Stimulated activated CD8-positive, alpha-beta memory T cell treated with anti-CD3 and anti-CD28 coated beads, Interleukin-15, amount 100 ng/mL, for 4 hours (primary cell): ENCODE measurements around the gene MPP3.

ENCODE experiments used
- DNase-seq, 2 donors: peaks; one replicate each; pipeline ENCODE4 v3.0.0-alpha.2; 2020; ENCODE audit warnings: low read depth in 2 of 2

Gene MPP3

GRCh38 chr17:43832168-43832975 lies 574 bp downstream of the MPP3 start:
- no peak for DNase-seq

- no peak for DNase-seq
These were observed 1.3 kb downstream of the MPP3 start for GRCh38 chr17:43831633-43832032.

GRCh38 chr17:43830510-43831140 lies 2.3 kb downstream of the MPP3 start:
- no peak for DNase-seq

DNA sequence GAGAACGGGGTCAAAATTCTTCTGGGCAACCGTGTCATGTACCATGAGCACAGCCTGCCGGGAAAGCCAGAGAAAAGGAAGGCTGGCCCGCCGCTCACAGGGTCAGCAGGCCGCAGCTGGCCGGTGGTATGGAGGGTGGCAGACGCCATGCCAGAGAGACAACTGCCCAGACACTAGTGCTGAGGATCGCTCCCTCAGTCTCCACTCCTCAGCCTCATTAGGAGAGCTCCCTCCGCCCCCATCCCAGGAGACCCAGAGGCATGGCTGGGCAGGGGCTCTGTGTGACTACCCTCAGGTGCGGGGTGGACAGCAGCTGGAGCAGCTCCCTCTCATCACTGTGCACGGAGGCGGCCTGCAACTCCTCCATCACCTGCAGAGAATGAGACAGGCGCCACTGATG lies 3.2 kb downstream of the MPP3 start:
- no peak for DNase-seq

- DNase-seq = no peak
These were observed 5.3 kb downstream of the MPP3 start for GRCh38 chr17:43827596-43827995.

DNA sequence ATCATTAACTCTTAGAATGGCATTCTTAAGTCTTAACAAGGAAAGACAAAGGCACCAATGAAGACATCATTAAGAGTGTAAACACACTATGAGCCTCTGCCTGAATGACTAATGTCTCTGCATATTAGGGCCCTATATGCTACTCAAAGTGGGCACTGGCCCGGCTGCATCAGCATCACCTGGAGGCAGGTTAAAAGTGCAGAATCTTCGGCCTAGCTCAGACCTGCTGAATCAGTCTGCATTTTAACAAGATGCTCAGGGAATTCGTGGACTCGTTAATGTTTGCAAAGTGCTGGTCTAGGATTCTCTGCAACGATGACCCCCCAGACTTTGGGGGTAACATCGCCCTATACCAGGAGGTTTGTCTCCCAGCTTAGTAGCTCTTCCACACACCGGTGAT lies 6.7 kb downstream of the MPP3 start:
- DNase-seq = no peak

DNA sequence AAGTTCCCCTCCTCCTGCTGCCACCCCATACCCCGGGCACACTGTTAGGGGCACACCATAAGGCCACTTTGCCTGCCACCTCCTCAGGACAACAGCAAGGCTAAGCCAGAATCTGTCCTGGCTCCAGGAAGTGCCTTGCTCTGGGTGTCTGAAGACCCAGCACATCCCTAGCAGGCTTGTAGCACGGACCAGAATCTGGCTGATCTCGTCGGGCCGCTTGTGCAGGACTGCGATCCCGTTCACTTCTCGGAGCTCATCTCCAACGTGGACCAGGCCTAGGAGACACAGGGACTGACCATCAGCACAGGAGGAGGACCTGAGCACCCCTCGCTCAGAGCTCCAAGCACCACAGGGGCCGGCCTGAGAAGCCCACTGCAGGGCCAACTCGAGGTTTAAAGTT lies 7.4 kb downstream of the MPP3 start:
- no peak for DNase-seq

GRCh38 chr17:43823350-43824084 lies 9.4 kb downstream of the MPP3 start:
- DNase-seq = no peak

- no peak for DNase-seq
These were observed 10.3 kb downstream of the MPP3 start for GRCh38 chr17:43822570-43823190.

DNA sequence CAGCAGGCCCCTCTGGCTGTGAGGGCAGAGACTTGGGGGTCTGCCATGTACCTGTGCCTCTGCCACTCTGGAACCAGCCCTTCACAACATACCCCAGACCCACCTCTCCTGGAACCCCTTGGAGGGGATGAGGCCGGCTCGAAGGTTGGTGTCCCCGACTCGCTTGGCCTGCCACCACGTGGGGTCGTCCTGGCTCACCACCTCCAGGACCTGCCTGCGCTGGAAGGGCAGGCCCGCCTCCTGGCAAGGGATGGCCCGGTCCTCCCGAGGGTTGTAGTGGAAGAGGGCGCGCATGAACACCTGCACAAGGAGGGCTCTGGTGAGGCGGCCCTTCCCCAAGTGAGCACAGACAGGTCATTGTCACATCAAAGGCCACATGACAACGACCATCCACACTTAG lies 12.2 kb downstream of the MPP3 start:
- no peak for DNase-seq

GRCh38 chr17:43818966-43819365 lies 14.0 kb downstream of the MPP3 start:
- no peak for DNase-seq

GRCh38 chr17:43817826-43818225 lies 15.1 kb downstream of the MPP3 start:
- no peak for DNase-seq

DNA sequence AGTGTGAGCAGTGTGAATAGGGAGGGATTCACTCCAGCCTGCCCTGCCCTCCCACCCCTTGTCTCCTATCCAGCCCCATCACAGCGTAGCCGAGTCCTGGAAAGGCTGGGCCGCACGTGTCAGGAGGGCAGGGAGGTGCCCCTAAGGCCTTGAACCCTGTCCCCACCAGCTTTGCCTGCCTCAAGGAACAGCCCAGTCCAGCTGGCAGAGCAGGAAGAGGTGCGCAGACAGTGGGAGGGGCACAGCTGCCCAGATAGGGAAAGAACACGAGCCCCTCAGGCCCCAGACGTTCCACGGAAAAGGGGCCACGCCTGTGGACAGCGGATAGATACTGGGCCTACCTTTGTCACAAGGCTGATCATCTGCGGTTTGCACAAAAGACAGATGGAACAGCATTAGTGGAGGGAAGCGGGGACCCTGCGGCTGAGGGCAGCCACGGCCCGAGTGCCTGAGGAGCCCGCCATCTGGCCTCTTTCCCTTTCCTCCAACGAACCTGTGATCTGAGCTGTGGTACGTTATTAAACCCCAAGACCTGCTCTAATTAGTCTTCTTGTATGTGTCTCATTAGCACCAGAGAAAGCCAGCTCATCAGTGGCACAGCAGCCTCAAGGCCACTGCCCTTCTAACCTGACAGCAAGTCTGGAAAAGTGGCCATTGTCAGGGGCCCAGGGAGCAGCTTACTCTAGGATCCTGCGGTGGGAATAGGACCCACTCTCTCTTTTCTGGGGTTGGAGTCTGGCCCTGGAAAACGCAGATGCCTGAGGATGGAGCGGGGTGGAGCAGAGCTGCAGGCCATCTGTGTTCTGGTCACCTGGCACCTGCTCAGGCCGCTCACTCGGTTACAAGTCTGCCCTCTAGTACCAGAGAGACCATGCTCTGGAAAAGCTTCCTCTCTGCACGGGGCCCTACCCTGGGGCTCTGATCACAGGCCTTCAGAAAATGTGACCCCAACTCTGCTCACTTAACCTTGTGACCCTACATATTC lies 16.3 kb downstream of the MPP3 start:
- no peak for DNase-seq

GRCh38 chr17:43814714-43815113 lies 18.2 kb downstream of the MPP3 start:
- DNase-seq = no peak

- no peak for DNase-seq
These were observed 18.9 kb downstream of the MPP3 start for GRCh38 chr17:43814026-43814425.

DNA sequence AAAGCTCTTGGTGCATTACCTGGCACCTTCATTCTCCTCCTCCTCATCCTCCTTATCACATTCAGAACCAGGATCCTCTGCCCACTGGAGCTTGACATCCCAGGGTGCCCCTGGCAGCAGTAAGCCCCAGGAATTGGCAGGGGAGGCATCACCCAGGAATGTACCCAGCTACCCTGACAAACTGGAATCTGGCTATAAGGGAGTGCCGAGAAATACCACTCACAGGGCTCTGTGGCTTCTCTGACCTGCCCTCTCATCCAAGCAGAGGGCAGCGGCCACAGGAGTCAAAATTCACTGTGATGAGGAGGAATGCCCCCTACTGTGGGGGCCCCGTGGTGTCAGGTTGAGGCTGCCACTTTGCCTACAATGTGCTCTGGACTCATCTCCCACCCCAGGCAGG lies 19.6 kb downstream of the MPP3 start:
- DNase-seq = no peak

GRCh38 chr17:43812396-43813265 lies 20.3 kb downstream of the MPP3 start:
- no peak for DNase-seq

- DNase-seq = no peak
These were observed 22.1 kb downstream of the MPP3 start for GRCh38 chr17:43810823-43811222.

- no peak for DNase-seq
These were observed 22.7 kb downstream of the MPP3 start for GRCh38 chr17:43810226-43810715.

DNA sequence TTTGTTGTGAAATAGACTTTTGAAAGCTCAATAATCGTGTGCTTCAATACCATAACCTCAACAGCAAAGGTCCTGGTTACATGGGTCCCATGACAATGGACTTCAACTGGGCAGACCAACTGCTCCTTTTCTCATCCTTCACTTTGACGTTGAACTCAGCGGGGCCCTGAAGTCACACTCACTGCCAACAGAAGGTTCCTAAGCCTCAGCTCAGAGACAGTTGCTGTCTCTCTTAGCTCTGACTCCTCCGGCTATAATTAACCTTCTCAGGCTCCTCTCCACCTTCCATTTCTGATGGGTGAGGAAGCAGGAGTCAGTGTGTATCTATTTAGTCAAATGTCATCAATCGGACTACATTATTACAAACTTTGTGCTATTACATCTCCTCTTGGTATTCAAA lies 23.8 kb downstream of the MPP3 start:
- DNase-seq = no peak
